ENCODE measurements around the gene HDLBP.
"Not testable (repeated sequence)": the region's sequence is repeated elsewhere in the genome, so short reads cannot be mapped to it uniquely, and the experiment has no call there.

The HDLBP gene

DNA sequence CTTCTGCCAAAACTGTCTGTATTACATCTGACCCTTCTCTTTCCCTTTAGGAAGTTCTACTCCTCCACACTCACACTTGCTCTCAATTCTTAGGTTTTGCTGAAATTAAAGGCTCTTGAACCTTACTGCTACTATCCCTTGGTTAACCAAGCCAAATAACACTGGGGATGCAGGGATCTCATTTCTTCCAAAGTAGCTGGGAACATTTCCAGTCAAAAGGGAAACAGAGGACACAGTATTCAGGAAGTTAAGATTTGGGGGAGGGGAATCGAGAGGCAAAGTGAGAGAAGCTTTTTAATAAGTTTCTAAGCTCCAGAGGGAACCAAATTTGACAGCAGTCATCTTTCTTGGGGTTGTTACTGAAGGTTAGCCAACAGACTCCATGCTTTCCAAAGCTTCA is 6.4 kb upstream of the HDLBP start:
- H3K4me3 Mint-ChIP-seq, result no peak overlapping the region
- no peaks in the 10 kb centered on the region for H3K27me3 Mint-ChIP-seq
- H3K4me1 Mint-ChIP-seq, result peaks cover 68% of the 10 kb centered on the region
- no peak overlapping the region for H3K27ac Mint-ChIP-seq (ENCODE audit: low read depth)
- H3K36me3 Mint-ChIP-seq (ENCODE audit: insufficient read depth), result peaks cover 34% of the 10 kb centered on the region
- H3K9me3 Mint-ChIP-seq, result no peaks in the 10 kb centered on the region
- DNase-seq (ENCODE audit: low spot score in 2 of 2) (no peak), ATAC-seq (replicated peaks; ENCODE audit: extremely low read depth, poor library complexity, severe bottlenecking) (no peak)

GRCh38 chr2:241321033-241321432 is 5.6 kb upstream of the HDLBP start:
- no peak for DNase-seq (ENCODE audit: low spot score in 2 of 2)
- Mint-ChIP-seq H3K9me3 (no peaks in the 10 kb centered on the region), H3K27ac (ENCODE audit: low read depth) (peak overlapping the region; percentile 79), H3K36me3 (ENCODE audit: insufficient read depth) (peaks cover 35% of the 10 kb centered on the region), H3K4me3 (peak overlapping the region; percentile 31), H3K27me3 (no peaks in the 10 kb centered on the region), H3K4me1 (peaks cover 76% of the 10 kb centered on the region)
- ATAC-seq (replicated peaks; ENCODE audit: extremely low read depth, poor library complexity, severe bottlenecking), result no peak

- Mint-ChIP-seq H3K27ac (ENCODE audit: low read depth) (peak overlapping the region; percentile 79), H3K4me3 (peak overlapping the region; percentile 48), H3K36me3 (ENCODE audit: insufficient read depth) (peaks cover 34% of the 10 kb centered on the region), H3K27me3 (no peaks in the 10 kb centered on the region), H3K4me1 (peaks cover 75% of the 10 kb centered on the region), H3K9me3 (no peaks in the 10 kb centered on the region)
- ATAC-seq (replicated peaks; ENCODE audit: extremely low read depth, poor library complexity, severe bottlenecking), result no peak
- DNase-seq (ENCODE audit: low spot score in 2 of 2), result no peak
These were observed 4.9 kb upstream of the HDLBP start for GRCh38 chr2:241320394-241320793.

DNA sequence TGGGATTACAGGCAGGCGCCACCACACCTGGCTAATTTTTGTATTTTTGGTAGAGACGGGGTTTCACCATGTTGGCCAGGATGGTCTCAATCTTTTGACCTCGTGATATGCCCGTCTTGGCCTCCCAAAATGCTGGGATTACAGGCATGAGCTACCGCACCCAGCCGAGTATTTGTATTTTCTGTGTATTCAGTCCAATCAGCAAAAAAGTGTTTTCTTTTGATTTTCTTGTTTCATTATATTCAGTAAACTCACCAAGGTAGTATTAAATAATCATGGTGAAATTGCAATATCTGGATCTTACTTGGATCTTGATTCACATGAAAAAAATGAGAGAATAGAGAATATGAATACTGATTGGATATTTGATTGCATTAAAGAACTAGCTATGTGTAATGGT is 3.4 kb upstream of the HDLBP start:
- not testable (repeated sequence) for ATAC-seq (replicated peaks; ENCODE audit: extremely low read depth, poor library complexity, severe bottlenecking); DNase-seq (ENCODE audit: low spot score in 2 of 2); H3K9me3 Mint-ChIP-seq; H3K27me3 Mint-ChIP-seq
- Mint-ChIP-seq H3K27ac (ENCODE audit: low read depth) (peak overlapping the region; percentile 98), H3K4me3 (peak overlapping the region; percentile 37), H3K36me3 (ENCODE audit: insufficient read depth) (peaks cover 30% of the 10 kb centered on the region), H3K4me1 (peaks cover 75% of the 10 kb centered on the region)

- peak overlapping the region; percentile 98 for H3K27ac Mint-ChIP-seq (ENCODE audit: low read depth)
- peaks cover 80% of the 10 kb centered on the region for H3K4me1 Mint-ChIP-seq
- peaks cover 30% of the 10 kb centered on the region for H3K36me3 Mint-ChIP-seq (ENCODE audit: insufficient read depth)
- no peak for ATAC-seq (replicated peaks; ENCODE audit: extremely low read depth, poor library complexity, severe bottlenecking)
- no peaks in the 10 kb centered on the region for H3K27me3 Mint-ChIP-seq
- no peak for DNase-seq (ENCODE audit: low spot score in 2 of 2)
- H3K4me3 Mint-ChIP-seq, result peak overlapping the region; percentile 99
- no peaks in the 10 kb centered on the region for H3K9me3 Mint-ChIP-seq
These were observed 1.9 kb upstream of the HDLBP start for GRCh38 chr2:241317391-241317790.

- Mint-ChIP-seq H3K27me3 (no peaks in the 10 kb centered on the region), H3K4me3 (peak overlapping the region; percentile 99), H3K36me3 (ENCODE audit: insufficient read depth) (peaks cover 30% of the 10 kb centered on the region), H3K4me1 (peaks cover 80% of the 10 kb centered on the region), H3K9me3 (no peaks in the 10 kb centered on the region), H3K27ac (ENCODE audit: low read depth) (peak overlapping the region; percentile 98)
- no peak for DNase-seq (ENCODE audit: low spot score in 2 of 2)
- ATAC-seq (replicated peaks; ENCODE audit: extremely low read depth, poor library complexity, severe bottlenecking), result no peak
These were observed 1.4 kb upstream of the HDLBP start for GRCh38 chr2:241316825-241317224.

DNA sequence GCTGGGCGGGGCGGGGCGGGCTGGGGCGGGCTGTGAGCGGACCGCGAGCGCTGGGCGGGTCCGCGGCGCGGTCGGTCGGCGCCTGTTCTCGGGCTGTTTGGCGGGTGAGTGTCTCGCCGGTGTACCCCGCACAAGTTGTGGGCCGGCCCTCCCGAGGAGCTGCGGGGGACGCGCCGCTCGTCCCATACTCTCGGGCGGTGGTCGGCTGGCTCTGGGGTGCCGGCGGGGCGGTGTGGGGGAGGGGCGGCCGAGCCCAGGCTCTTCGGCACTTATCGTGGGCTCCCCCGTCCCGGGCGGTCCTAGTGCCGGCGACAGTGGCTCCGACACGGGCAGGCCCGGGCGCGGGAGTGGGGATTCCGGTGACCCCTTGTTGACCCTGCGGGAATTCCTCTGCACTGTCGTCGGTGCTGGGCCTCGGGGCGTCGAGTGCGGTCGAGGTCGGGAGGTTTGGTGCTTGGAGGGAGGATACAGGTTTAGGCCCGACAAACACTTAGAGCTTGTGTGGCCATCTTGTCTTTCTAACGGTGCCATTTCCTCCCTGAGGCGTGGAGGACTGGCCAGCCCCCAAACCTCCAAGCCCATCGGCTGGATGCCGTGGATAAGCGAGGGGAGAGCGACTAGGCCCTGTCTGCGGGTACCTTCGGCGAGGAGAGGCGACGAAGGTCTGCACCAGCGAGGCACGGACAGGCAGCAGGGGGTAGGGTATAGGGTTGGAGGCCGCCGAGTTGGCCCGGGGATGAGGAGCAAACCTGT is 583 bp upstream of the HDLBP start, which contains the start of gene SEPTIN2:
Gene SEPTIN2 (plus strand): TSS at position 47 of the 753 bp plus-strand sequence. CDS start 8,308 bp downstream, outside the sequence.
- peaks cover 29% of the 10 kb centered on the region for H3K36me3 Mint-ChIP-seq (ENCODE audit: insufficient read depth)
- peak; percentile 45 for ATAC-seq (replicated peaks; ENCODE audit: extremely low read depth, poor library complexity, severe bottlenecking)
- H3K4me1 Mint-ChIP-seq, result peaks cover 80% of the 10 kb centered on the region
- no peaks in the 10 kb centered on the region for H3K9me3 Mint-ChIP-seq
- peak within 1 kb of the TSS; percentile 98 for H3K27ac Mint-ChIP-seq (ENCODE audit: low read depth)
- DNase-seq (ENCODE audit: low spot score in 2 of 2), result peak; percentile 75 to 77
- H3K27me3 Mint-ChIP-seq, result no peaks in the 10 kb centered on the region
- peak within 1 kb of the TSS; percentile 99 for H3K4me3 Mint-ChIP-seq

DNA sequence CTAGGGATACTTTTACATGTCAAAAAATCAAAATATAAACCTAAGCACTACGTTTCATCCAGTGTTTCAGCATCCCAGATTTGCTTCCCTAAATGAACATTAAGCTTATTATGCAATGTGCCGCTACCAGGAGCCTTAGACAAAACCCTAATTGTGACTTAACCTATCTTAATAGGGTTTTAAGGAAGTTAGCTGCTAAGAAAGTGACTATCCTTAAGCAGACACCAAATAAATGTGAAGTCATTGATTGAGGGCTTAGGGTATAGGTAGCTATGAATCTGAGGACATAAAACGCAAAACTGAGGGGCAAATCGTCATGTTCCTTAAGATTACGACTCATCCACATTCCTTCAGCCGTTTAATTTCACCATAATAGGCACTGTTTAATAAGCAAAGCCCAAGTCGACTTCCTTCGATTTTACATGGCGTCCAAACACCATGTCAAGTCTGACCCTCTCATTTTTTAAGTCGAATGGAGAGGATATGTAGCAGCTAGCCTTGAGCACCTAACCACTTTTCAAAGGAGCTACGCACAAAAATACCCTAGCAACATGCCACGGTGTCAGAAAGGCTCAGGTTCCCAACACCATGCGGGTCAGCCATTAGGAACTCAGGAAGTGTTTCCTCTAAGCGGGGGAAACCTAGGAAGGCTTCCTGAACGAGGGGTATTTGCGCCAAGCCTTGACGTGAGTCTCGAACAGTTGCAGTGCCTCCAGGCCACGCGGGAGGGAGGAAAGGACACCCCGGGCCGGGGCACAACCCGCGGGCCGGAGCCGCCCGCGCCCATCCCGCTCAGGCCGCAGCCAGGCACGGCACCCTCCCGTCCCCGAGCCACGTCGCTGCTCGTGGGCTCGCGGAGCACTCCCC is 1.0 kb downstream of the HDLBP start:
- DNase-seq (ENCODE audit: low spot score in 2 of 2) (no peak), ATAC-seq (replicated peaks; ENCODE audit: extremely low read depth, poor library complexity, severe bottlenecking) (no peak)
- Mint-ChIP-seq H3K9me3 (no peaks in the 10 kb centered on the region), H3K27me3 (no peaks in the 10 kb centered on the region), H3K27ac (ENCODE audit: low read depth) (peak overlapping the region; percentile 98), H3K36me3 (ENCODE audit: insufficient read depth) (peaks cover 22% of the 10 kb centered on the region), H3K4me3 (peak overlapping the region; percentile 99), H3K4me1 (peaks cover 80% of the 10 kb centered on the region)

GRCh38 chr2:241313543-241314095 is 1.9 kb downstream of the HDLBP start:
- no peak for ATAC-seq (replicated peaks; ENCODE audit: extremely low read depth, poor library complexity, severe bottlenecking)

DNA sequence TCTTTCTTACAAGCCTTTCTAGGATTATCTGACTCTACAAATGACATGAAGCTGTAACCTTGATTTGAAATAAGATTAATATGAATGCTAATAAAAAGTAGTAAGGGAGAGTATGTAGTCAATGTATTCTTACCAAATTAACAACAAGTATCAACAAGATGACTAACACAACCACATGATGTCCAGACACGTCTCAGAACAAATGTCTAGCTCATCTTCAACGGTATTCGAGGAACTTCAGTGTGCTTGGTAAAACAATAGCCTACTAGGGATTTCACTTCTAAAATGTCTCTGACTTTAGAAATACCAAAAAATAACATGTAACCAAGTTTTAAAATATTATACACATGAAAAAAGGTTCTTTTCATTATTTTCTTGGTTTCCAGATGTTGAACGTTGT is 3.4 kb downstream of the HDLBP start:
- Mint-ChIP-seq H3K9me3 (no peaks in the 10 kb centered on the region), H3K4me3 (no peak overlapping the region), H3K27ac (ENCODE audit: low read depth) (no peak overlapping the region), H3K27me3 (no peaks in the 10 kb centered on the region), H3K36me3 (ENCODE audit: insufficient read depth) (peaks cover 20% of the 10 kb centered on the region), H3K4me1 (peaks cover 65% of the 10 kb centered on the region)
- no peak for ATAC-seq (replicated peaks; ENCODE audit: extremely low read depth, poor library complexity, severe bottlenecking)
- DNase-seq (ENCODE audit: low spot score in 2 of 2), result no peak

More at GRCh38 chr2:241313543-241314095, 1.9 kb downstream of the HDLBP start:
- Mint-ChIP-seq H3K27ac (ENCODE audit: low read depth) (peak overlapping the region; percentile 98), H3K36me3 (ENCODE audit: insufficient read depth) (peaks cover 25% of the 10 kb centered on the region), H3K9me3 (no peaks in the 10 kb centered on the region), H3K27me3 (no peaks in the 10 kb centered on the region), H3K4me1 (peaks cover 80% of the 10 kb centered on the region), H3K4me3 (peak overlapping the region; percentile 99)
- DNase-seq (ENCODE audit: low spot score in 2 of 2), result no peak

- Mint-ChIP-seq H3K27me3 (no peaks in the 10 kb centered on the region), H3K4me3 (no peak overlapping the region), H3K36me3 (ENCODE audit: insufficient read depth) (peaks cover 17% of the 10 kb centered on the region), H3K9me3 (no peaks in the 10 kb centered on the region), H3K27ac (ENCODE audit: low read depth) (peak overlapping the region; percentile 94), H3K4me1 (peaks cover 55% of the 10 kb centered on the region)
- DNase-seq (ENCODE audit: low spot score in 2 of 2) (no peak), ATAC-seq (replicated peaks; ENCODE audit: extremely low read depth, poor library complexity, severe bottlenecking) (no peak)
These were observed 4.4 kb downstream of the HDLBP start for GRCh38 chr2:241310917-241311566.

GRCh38 chr2:241309684-241310117 is 5.8 kb downstream of the HDLBP start:
- peaks cover 12% of the 10 kb centered on the region for H3K36me3 Mint-ChIP-seq (ENCODE audit: insufficient read depth)
- DNase-seq (ENCODE audit: low spot score in 2 of 2) (peak; percentile 30 to 56), ATAC-seq (replicated peaks; ENCODE audit: extremely low read depth, poor library complexity, severe bottlenecking) (peak; percentile 96)
- peaks cover 60% of the 10 kb centered on the region for H3K4me1 Mint-ChIP-seq
- H3K9me3 Mint-ChIP-seq, result no peaks in the 10 kb centered on the region
- peak overlapping the region; percentile 94 for H3K27ac Mint-ChIP-seq (ENCODE audit: low read depth)
- H3K27me3 Mint-ChIP-seq, result no peaks in the 10 kb centered on the region
- H3K4me3 Mint-ChIP-seq, result peak overlapping the region; percentile 23
